HepG2 (cell line): Measurements from ENCODE around the gene HAGH. TPM values are rescaled to one million over a fixed set of nuclear protein-coding genes. Genes with fewer than 3 reads are reported as not detected.

Experiments used
- FOXK2 ChIP-seq: fragments of 450-650 bp; IDR thresholded peaks from 2 replicates; pipeline ENCODE4 v1.6.1; 2016
- GMEB2 ChIP-seq: IDR thresholded peaks from 2 replicates; pipeline ENCODE4 v1.6.1; 2016; ENCODE audit warnings: missing biosample characterization, missing genetic modification reagents, low read depth
- HMGXB4 ChIP-seq, 2 experiments: sonication (generic) in 1 of 2; formaldehyde crosslinking in 1 of 2; IDR thresholded peaks; 2 replicates each; pipeline versions ENCODE4 v1.4.0 to v1.6.1; 2018 to 2020; ENCODE audit warnings: missing genetic modification reagents in 2 of 2, borderline replicate concordance in 1 of 2, low read depth in 1 of 2, mild to moderate bottlenecking in 1 of 2, missing biosample characterization in 1 of 2
- IKZF5 ChIP-seq: IDR thresholded peaks from 2 replicates; pipeline ENCODE4 v1.6.1; 2018; ENCODE audit warnings: missing genetic modification reagents, mild to moderate bottlenecking, missing compliant biosample characterization
- MNT ChIP-seq: fragments of 450-650 bp; IDR thresholded peaks from 2 replicates; pipeline ENCODE4 v1.6.1; 2016
- SIX4 ChIP-seq: sonication (generic); formaldehyde crosslinking; IDR thresholded peaks from 2 replicates; pipeline ENCODE4 v1.4.0; 2020; ENCODE audit warnings: missing genetic modification reagents
- SMARCC2 ChIP-seq: fragments of 450-650 bp; IDR thresholded peaks from 2 replicates; pipeline ENCODE4 v1.6.1; 2017; ENCODE audit warnings: antibody characterized with exemption, mild to moderate bottlenecking
- SRSF9 ChIP-seq: fragments of 200-400 bp; formaldehyde crosslinking; IDR thresholded peaks from 2 replicates; pipeline ENCODE4 v1.6.1; 2018; ENCODE audit warnings: borderline replicate concordance, mild to moderate bottlenecking, low read depth, low read length; ENCODE audit not compliant: insufficient read depth, poor library complexity, severe bottlenecking
- SSRP1 ChIP-seq: IDR thresholded peaks from 2 replicates; pipeline ENCODE4 v1.6.1; 2016; ENCODE audit warnings: control low read depth
- U2AF1 ChIP-seq: fragments of 200-400 bp; formaldehyde crosslinking; optimal IDR thresholded peaks from 2 replicates; pipeline ENCODE3; 2017; ENCODE audit warnings: mild to moderate bottlenecking, low read depth, low read length
- ZFX ChIP-seq: sonication (generic); formaldehyde crosslinking; IDR thresholded peaks from 2 replicates; pipeline ENCODE4 v1.4.0; 2020; ENCODE audit warnings: mild to moderate bottlenecking, low read depth, missing genetic modification reagents, moderate library complexity
- ZFYVE20 ChIP-seq: sonication (generic); formaldehyde crosslinking; IDR thresholded peaks from 2 replicates; pipeline ENCODE4 v1.8.0; 2023; ENCODE audit warnings: low read depth, mild to moderate bottlenecking, moderate library complexity, missing genetic modification reagents, borderline replicate concordance
- ZKSCAN8 ChIP-seq: IDR thresholded peaks from 2 replicates; pipeline ENCODE4 v1.6.1; 2016; ENCODE audit warnings: borderline replicate concordance, missing genetic modification reagents, missing compliant biosample characterization
- ZNF3 ChIP-seq: IDR thresholded peaks from 2 replicates; pipeline ENCODE4 v1.7.0; 2017; ENCODE audit warnings: inconsistent platforms
- ZNF770 ChIP-seq: sonication (generic); formaldehyde crosslinking; IDR thresholded peaks from 2 replicates; pipeline ENCODE4 v1.5.0; 2020; ENCODE audit warnings: mild to moderate bottlenecking, missing genetic modification reagents
- ZSCAN21 ChIP-seq: sonication (generic); formaldehyde crosslinking; IDR thresholded peaks from 2 replicates; pipeline ENCODE4 v1.8.0; 2022; ENCODE audit warnings: mild to moderate bottlenecking, missing genetic modification reagents, moderate library complexity, borderline replicate concordance
- ZXDC ChIP-seq: sonication (generic); formaldehyde crosslinking; IDR thresholded peaks from 2 replicates; pipeline ENCODE4 v1.5.0; 2020; ENCODE audit warnings: mild to moderate bottlenecking, missing genetic modification reagents
- polyA plus RNA-seq, 8 experiments: library from polyadenylated mRNA; depleted of rRNA in 3 of 8; stranded (reverse) in 7 of 8; unstranded in 1 of 8; fragments of >200 nt; fragmentation: Illumina TruSeq in 4 of 8; extraction: Trizol in 4 of 8; gene quantifications; 2 replicates each; pipeline versions ENCODE4 v1.2.1 to v1.2.3, GENCODE V29; 2011 to 2016; ENCODE audit warnings: low read depth in 4 of 8, missing spikeins in 1 of 8, mixed read lengths in 1 of 8; ENCODE audit not compliant: insufficient read depth in 1 of 8
- total RNA-seq, 5 experiments: library from RNA; depleted of rRNA; stranded (reverse); fragments of >200 nt; fragmentation: Illumina TruSeq; extraction: Trizol; gene quantifications; 2 replicates each; pipeline ENCODE4 v1.2.3, GENCODE V29; 2016; ENCODE audit warnings: low read depth in 1 of 5

The HAGH gene
- total and polyA plus RNA-seq, 2 of the 13 experiments (the other 11 are each of a cell fraction or from before 2014, with no cell fraction given) = 70.4 to 95.4 TPM

- peak; percentile 75 for TF ChIP-seq ZNF770 (CRISPR knock-in tag)
- no peak for TF ChIP-seq ZFX (CRISPR knock-in tag)
- TF ChIP-seq U2AF1 = no peak
- TF ChIP-seq ZXDC = no peak
- TF ChIP-seq FOXK2 = no peak
- TF ChIP-seq ZSCAN21 (CRISPR knock-in tag) = no peak
- 0 out of 2 replicates have a peak, but pooled peaks have one; percentile 30 for TF ChIP-seq ZFYVE20 (CRISPR knock-in tag)
- no peak for TF ChIP-seq SRSF9
- TF ChIP-seq SMARCC2 = no peak
- no peak for TF ChIP-seq GMEB2 (CRISPR knock-in tag)
- peak; percentile 21; the same call in 1 of the 2 replicates for TF ChIP-seq IKZF5
- TF ChIP-seq SIX4 (CRISPR knock-in tag) = no peak
- 0 out of 2 replicates have a peak, but pooled peaks have one; percentile 1 for TF ChIP-seq ZNF3
- TF ChIP-seq ZKSCAN8 (CRISPR knock-in tag) = no peak
- TF ChIP-seq HMGXB4 (CRISPR knock-in tag; IDR thresholded peaks at IDR 0.05; ENCODE audit: borderline replicate concordance in 1 of 2, low read depth in 1 of 2) = 0 out of 4 replicates have a peak, but pooled peaks of 1 of the 2 experiments have one; percentile 20
- no peak for TF ChIP-seq MNT
- TF ChIP-seq SSRP1 (CRISPR knock-in tag) = no peak
These were observed 548 bp downstream of the HAGH start (continued) for GRCh38 chr16:1825864-1826690.
